GM18873 (cell line): Measurements from ENCODE around the gene ACTL6A.
A peak's percentile ranks its signal among the peaks of the same experiment; 100 is the strongest.

Source experiments
- ATAC-seq: cut with Tn5 transposase; IDR thresholded peaks from one replicate; pipeline ENCODE4 v1.9.1; 2021; ENCODE audit warnings: mild to moderate bottlenecking, moderate library complexity, moderate number of reproducible peaks; ENCODE audit not compliant: unreplicated experiment, low FRiP score

ACTL6A gene

GRCh38 chr3:179589143-179589542 is 26.4 kb downstream of the ACTL6A start:
- ATAC-seq = peak; percentile 41

GRCh38 chr3:179590669-179591068 is 27.9 kb downstream of the ACTL6A start:
- no peak for ATAC-seq

- ATAC-seq = no peak
Measured at GRCh38 chr3:179591313-179591712, 28.6 kb downstream of the ACTL6A start.

- no peak for ATAC-seq
Measured at GRCh38 chr3:179599531-179599930, 36.8 kb downstream of the ACTL6A start.

DNA sequence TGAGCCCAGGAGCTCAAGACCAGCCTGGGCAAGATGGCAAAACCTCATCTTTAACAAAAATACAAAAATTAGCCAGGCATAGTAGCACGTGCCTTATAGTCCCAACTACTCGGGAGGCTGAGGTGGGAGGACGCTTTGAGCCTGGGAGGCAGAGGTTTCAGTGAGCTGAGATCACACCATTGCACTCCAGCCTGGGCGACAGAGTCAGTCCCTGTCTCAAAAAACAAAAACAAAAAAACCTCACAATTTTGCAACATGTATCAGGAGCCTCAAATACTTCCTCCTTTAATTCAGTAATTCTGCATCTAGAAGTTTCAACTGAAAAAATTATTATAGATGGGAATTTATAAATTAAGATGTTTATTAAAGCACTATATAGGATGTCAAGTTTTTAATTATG is 40.6 kb downstream of the ACTL6A start:
- ATAC-seq = no peak

DNA sequence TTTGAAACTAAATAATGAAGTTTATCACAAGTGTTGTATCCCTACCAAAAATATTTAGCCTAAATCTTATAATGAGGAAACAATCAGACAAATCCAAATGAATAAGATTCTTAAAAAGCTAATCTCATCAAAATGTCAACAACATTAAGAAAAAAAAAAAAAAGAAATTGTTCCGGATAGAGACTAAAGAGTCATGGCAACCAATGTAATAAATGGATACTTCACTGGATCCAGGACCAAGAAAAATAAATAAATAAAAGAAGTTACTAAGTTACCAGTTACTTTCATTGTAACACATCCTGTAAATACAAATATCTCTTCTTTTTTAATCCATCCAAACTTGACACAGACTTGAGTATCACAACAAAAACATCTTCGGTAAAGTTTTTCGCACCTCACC is 41.1 kb downstream of the ACTL6A start:
- ATAC-seq = no peak

GRCh38 chr3:179604321-179605078 is 41.8 kb downstream of the ACTL6A start, which contains the start of the genes MRPL47 and NDUFB5:
Gene MRPL47 (minus strand): TSS chr3:179604638. CDS start chr3:179604624, 14 bp downstream.
Gene NDUFB5 (plus strand): TSS chr3:179604794. CDS start chr3:179604816, 22 bp downstream.
- ATAC-seq = peak; percentile 98

DNA sequence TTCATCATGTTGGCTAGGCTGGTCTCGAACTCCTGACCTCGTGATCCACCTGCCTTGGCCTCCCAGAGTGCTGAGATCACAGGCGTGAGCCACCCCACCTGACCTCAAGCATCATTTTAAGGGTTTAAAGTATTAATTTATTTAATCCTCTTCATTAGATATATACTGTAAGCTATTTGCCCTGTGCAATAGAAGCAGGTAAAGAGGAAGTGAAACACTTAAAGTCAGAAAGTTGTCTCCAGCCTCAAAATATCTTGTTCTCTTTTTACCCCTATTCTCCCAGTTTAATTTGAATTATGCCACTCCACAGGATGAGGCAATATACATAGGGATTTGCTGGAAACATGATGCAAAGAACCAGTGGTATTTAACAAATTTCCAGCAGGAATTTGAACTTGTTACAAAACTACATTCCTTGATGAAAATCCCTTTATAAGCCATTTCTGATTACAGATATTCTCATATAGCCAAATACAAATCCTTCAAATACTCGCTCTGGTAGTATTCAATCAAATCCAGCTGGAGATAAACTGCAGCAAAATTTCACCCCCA is 43.9 kb downstream of the ACTL6A start:
- ATAC-seq = no peak

GRCh38 chr3:179608931-179609720 is 46.4 kb downstream of the ACTL6A start:
- ATAC-seq = peak; percentile 41

- no peak for ATAC-seq
Measured at GRCh38 chr3:179610066-179610465, 47.3 kb downstream of the ACTL6A start.

DNA sequence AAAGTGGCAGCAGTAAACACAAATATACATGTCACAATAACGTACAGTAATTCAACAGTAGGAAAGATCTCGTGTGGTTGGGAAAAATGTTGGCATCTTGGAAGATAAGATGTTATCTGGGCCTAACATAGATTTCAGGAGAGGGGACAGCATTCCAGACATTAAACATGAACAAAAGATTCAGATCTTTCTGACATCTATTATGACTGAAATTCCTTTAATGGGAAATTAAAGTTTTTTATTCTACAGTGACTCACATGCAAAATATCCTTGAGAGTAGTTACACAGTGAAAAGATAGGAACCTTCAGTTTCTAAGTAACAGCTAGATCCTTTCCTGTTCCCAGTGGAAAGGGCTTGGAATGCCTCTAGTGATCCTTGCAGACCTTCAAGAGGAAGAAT is 51.1 kb downstream of the ACTL6A start:
- ATAC-seq = no peak

DNA sequence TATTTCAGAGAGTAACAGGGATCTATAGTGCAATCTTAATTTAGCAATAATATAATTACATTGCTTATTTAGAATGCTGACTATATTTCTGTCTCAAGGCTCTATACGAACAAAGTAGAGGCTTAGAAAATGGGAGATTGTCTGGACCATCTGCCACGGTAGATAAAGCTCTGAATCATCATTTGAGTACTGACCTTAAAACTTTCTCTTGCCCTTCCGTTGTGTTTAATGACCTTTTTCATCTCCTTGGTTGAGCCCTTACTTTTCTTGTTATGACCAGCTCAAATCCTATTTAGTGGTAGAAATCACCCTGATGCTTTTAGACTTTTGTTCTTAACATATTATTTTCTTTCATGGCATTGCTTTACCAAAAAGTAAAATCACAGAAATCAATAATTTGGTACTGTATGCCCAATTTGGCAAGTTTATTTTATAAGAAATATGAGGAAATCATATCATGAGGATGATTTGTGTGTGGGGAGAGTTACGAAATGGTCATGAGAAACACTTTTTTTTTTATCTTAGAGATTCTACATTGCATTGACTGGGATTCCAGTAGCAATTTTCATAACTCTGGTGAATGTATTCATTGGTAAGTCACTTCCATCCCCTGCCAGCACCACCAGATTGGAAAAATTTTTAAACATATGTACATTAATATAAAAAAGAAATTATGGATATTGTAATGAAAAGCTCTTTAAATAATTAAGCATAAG is 52.9 kb downstream of the ACTL6A start:
- no peak for ATAC-seq

GRCh38 chr3:179622023-179622422 is 59.3 kb downstream of the ACTL6A start:
- ATAC-seq = no peak

- ATAC-seq = no peak
Measured at GRCh38 chr3:179624451-179624850, 61.7 kb downstream of the ACTL6A start.

DNA sequence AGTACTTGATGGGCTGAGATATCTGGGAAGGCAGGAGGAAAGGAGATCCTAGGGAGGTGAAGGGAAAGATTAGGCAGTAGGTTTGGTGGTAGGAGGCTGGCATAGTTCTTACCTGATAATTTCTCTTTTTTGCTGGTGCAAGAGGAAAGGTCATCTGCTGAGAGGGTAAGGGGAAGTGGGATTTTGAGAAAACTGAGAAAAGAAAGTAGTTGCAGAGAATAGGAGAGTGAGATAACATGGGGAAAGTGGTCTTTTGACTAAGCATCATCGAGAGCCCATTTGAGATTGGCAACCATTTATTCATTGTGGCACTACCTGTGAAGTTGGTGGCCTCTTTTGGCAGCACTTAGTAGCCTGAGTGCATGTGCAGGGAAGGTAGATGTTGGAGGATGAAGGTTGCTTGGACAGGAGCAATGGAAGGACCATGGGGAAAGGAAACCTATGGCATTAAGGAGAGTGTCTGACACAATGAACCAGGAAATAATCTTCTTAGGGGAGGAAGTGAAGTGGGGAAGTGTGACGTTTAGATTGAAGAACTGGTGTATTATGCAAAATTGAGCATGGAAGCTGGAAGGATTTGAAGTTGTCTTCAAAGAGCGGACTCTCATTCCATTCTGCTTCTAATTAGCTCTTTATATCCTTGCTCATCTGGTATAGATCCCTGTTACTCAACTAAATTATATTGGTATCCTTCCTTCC is 68.2 kb downstream of the ACTL6A start:
- no peak for ATAC-seq
